Activated CD4-positive, alpha-beta T cell treated with anti-CD3 and anti-CD28 coated beads for 36 hours (primary cell): Measurements from ENCODE around the gene SERGEF. TPM values are rescaled to one million over a fixed set of nuclear protein-coding genes. Genes with fewer than 3 reads are reported as not detected.
"Not testable (repeated sequence)": the region's sequence is repeated elsewhere in the genome, so short reads cannot be mapped to it uniquely, and the experiment has no call there.

Source experiments
- ATAC-seq: fragments of 200-7000 bp; cut with Tn5 transposase; one replicate; pipeline ENCODE4 v1.10.0; 2021; ENCODE audit warnings: mild to moderate bottlenecking, moderate library complexity
- CTCF ChIA-PET: fragments of 350-600 bp; sonication (Branson Sonifier 250); formaldehyde crosslinking; loops from one replicate; lab custom pipeline; 2021; ENCODE audit warnings: antibody characterized with exemption; lab: Charles Lee
- POLR2A ChIA-PET: fragments of 350-600 bp; sonication (Branson Sonifier 250); formaldehyde crosslinking; loops from one replicate; lab custom pipeline; 2021; ENCODE audit warnings: antibody characterized with exemption, inconsistent platforms; lab: Charles Lee
- DNase-seq: peaks from one replicate; pipeline ENCODE4 v3.0.0-alpha.2; 2020
- H3K27ac Mint-ChIP-seq: one replicate; pipeline ENCODE4 v1.8.0; 2021; ENCODE audit warnings: mixed read lengths
- H3K27me3 Mint-ChIP-seq: one replicate; pipeline ENCODE4 v1.8.0; 2021; ENCODE audit warnings: mixed read lengths
- H3K36me3 Mint-ChIP-seq: one replicate; pipeline ENCODE4 v1.8.0; 2021; ENCODE audit warnings: low read depth, mixed read lengths
- H3K4me1 Mint-ChIP-seq: one replicate; pipeline ENCODE4 v1.8.0; 2021; ENCODE audit warnings: mixed read lengths
- H3K4me3 Mint-ChIP-seq: one replicate; pipeline ENCODE4 v1.8.0; 2021; ENCODE audit warnings: mild to moderate bottlenecking, moderate library complexity, mixed read lengths
- H3K9me3 Mint-ChIP-seq: one replicate; pipeline ENCODE4 v1.8.0; 2021; ENCODE audit warnings: low read depth, mixed read lengths
- intact Hi-C, 2 experiments: fragments of 100-400 bp; cut with DNase I in 1 of 2; cut with micrococcal nuclease in 1 of 2; formaldehyde crosslinking; loops; one replicate each; pipeline versions ENCODE4 v1.14.2 to v1.15.1; 2022 to 2024; cut with DNase I, micrococcal nuclease
- total RNA-seq, 2 experiments: library from RNA; stranded (reverse); gene quantifications; one replicate each; pipeline ENCODE4 v1.2.3, GENCODE V29; 2021

The SERGEF gene
- total RNA-seq, 2 experiments from 2014 or later = 47.5 to 57.5 TPM

DNA sequence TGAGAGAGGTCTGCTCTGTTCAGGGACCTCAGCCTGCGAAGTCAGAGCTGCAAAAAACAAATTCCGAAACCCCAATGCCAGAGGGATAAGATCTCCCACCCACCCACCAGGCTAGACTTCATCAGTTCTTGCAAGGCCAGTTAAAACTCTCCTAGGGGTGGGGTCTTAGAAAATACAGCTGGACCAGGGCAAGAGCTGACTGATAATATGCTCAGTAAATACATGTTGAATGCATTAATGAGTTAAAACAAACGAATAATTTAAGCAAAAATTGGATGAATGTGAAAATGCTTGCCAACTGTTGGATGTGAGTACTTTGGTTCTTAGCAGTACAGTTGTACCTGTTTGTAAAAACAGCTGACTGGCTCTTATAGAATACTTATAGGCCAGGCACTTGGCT is 129.8 kb downstream of the SERGEF start:
- Mint-ChIP-seq H3K27me3 (no peaks in the 10 kb centered on the region), H3K36me3 (peaks cover under 1% of the 10 kb centered on the region)
- intact Hi-C loops = no loop called here

DNA sequence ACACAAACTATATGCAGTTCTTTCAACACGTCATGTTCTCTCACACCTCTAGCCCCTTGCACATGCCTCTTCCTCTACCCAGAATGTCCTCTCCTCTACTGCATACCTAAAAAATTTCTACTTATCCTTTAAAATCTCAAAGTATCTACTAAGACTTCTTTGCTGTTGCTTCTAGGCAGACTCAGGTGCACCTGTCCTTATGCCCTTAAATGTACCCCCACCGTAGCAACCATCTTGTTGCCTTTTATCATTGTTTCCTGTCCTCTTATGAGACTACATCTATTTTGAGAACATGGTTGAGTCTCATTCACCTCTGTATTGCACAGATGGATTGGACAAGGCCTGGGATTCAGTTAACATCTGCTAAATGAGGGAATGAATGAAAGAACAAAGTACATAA is 134.1 kb downstream of the SERGEF start:
- Mint-ChIP-seq H3K27me3 (no peaks in the 10 kb centered on the region), H3K9me3 (no peaks in the 10 kb centered on the region), H3K4me1 (no peaks in the 10 kb centered on the region), H3K36me3 (peaks cover 17% of the 10 kb centered on the region), H3K27ac (no peak overlapping the region), H3K4me3 (no peak overlapping the region)
- no peak for DNase-seq
- intact Hi-C loops = no loop called here
- ChIA-PET CTCF (no interaction called here), POLR2A (no interaction called here)
- ATAC-seq = no peak

More for the DNA sequence above, 129.8 kb downstream of the SERGEF start:
- H3K4me3 Mint-ChIP-seq = no peak overlapping the region
- ChIA-PET CTCF (interaction anchor here (0.6 to 1.0 kb wide), 4 partner anchors 8 to 839 kb away, joined by 3 to 5 read pairs (median 3); no protein-coding TSS in a partner anchor), POLR2A (no interaction called here)
- no peak overlapping the region for H3K27ac Mint-ChIP-seq
- ATAC-seq = no peak
- DNase-seq = no peak
- H3K4me1 Mint-ChIP-seq = no peaks in the 10 kb centered on the region
- H3K9me3 Mint-ChIP-seq = no peaks in the 10 kb centered on the region

DNA sequence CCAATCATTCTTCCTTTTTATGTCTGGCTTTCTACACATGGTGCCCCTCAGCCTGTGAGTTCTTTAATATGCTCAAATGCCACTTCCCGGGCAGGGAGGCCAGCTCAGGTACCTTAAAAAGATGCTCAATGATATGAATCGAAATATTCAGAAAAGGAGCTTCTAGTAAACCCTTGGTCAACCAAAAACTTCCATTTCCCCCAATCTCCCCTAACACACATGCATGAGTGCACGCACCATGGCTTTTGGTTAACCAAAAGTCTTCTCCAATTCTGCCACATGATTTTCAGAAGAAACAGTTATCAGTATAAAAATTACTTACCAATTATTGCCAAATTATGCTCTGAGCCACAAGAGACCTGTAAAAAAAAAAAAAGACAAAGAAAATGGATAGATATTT is 135.0 kb downstream of the SERGEF start:
- H3K9me3 Mint-ChIP-seq = no peaks in the 10 kb centered on the region
- ATAC-seq (no peak), DNase-seq (no peak)
- H3K4me3 Mint-ChIP-seq = no peak overlapping the region
- H3K27ac Mint-ChIP-seq = no peak overlapping the region
- H3K4me1 Mint-ChIP-seq = no peaks in the 10 kb centered on the region
- no peaks in the 10 kb centered on the region for H3K27me3 Mint-ChIP-seq
- peaks cover 22% of the 10 kb centered on the region for H3K36me3 Mint-ChIP-seq
- intact Hi-C loops = no loop called here
- ChIA-PET POLR2A (no interaction called here), CTCF (interaction anchor here (0.6 kb wide), 1 partner anchor 37 kb away, joined by 3 read pairs; no protein-coding TSS in a partner anchor)

DNA sequence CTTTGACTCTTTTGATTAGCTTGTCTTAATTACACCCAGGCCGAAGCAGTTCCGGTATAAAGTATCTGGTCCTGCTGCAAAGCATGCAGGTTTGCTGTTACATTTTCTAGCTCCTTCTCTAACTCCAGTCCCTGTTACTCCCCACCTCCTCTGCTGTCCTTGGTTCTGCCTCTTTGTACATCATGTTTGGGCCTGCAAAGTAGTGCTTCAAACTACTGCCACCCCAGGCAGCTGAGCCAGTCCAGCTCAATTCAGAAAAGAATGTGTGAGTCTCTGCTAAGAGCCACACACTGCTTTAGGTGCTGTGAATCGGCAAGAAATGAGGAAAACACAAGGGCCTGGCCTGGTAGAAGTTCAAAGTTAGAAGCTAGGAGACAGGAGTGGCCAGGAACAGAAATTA is 136.0 kb downstream of the SERGEF start:
- no peak overlapping the region for H3K27ac Mint-ChIP-seq
- intact Hi-C loops = no loop called here
- H3K9me3 Mint-ChIP-seq = no peaks in the 10 kb centered on the region
- DNase-seq = no peak
- H3K27me3 Mint-ChIP-seq = no peaks in the 10 kb centered on the region
- H3K4me3 Mint-ChIP-seq = no peak overlapping the region
- no peak for ATAC-seq
- H3K4me1 Mint-ChIP-seq = no peaks in the 10 kb centered on the region
- ChIA-PET POLR2A (no interaction called here), CTCF (interaction anchor here (1.3 kb wide), 1 partner anchor 22 kb away, joined by 7 read pairs; no protein-coding TSS in a partner anchor)
- peaks cover 31% of the 10 kb centered on the region for H3K36me3 Mint-ChIP-seq

DNA sequence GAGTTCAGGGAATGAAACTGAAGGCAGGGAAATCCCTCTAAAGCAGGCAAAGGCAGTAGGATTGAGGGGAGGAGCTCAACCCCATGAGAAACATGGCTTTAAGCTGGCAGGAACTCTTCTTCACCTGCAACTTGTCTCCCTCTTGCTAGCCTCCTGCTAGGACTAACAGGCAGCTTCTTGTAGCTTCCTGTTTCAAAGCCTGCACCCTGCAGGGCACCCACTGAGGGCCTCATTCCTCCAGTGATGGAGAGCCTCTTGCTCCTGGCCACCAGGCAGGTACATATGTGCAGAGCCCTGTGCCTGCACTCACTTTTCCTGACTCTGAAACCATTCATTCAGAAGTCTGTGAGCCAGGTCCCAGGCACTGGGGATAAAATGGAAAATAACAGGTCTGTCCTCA is 137.0 kb downstream of the SERGEF start:
- ChIA-PET POLR2A (no interaction called here), CTCF (interaction anchor here (1.3 to 1.8 kb wide), 2 partner anchors 11 to 22 kb away, joined by 7 to 8 read pairs; no protein-coding TSS in a partner anchor)
- no peak for DNase-seq
- H3K36me3 Mint-ChIP-seq = peaks cover 37% of the 10 kb centered on the region
- H3K4me3 Mint-ChIP-seq = no peak overlapping the region
- intact Hi-C loops = no loop called here
- no peaks in the 10 kb centered on the region for H3K27me3 Mint-ChIP-seq
- H3K9me3 Mint-ChIP-seq = no peaks in the 10 kb centered on the region
- no peak for ATAC-seq
- no peaks in the 10 kb centered on the region for H3K4me1 Mint-ChIP-seq
- H3K27ac Mint-ChIP-seq = no peak overlapping the region

DNA sequence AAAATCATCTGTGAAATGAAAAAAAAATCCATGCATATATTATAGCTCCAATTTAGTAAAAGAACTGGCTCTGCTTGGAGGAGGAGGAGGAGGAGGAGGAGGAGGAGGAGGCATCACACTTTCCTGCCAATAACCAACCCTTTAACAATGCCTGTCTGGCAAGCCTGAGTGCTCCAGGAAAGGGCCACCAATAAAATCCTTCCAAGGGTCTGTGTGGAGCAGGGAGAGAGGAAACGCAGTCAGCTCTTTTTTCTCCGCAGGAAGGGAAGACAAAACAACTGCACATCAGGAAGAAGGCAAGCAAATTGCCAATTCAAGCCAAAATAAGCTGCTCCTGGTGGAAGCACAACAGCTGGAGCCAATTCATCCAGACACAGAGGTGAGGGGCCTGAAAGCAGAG is 139.3 kb downstream of the SERGEF start:
- Mint-ChIP-seq H3K4me3 (no peak overlapping the region), H3K27me3 (no peaks in the 10 kb centered on the region), H3K4me1 (no peaks in the 10 kb centered on the region), H3K36me3 (peaks cover 46% of the 10 kb centered on the region), H3K27ac (no peak overlapping the region), H3K9me3 (no peaks in the 10 kb centered on the region)
- intact Hi-C loops = no loop called here
- ChIA-PET POLR2A (no interaction called here), CTCF (interaction anchor here (0.6 to 1.1 kb wide), 3 partner anchors 10 to 375 kb away, joined by 3 read pairs; no protein-coding TSS in a partner anchor)
- DNase-seq (no peak), ATAC-seq (no peak)

DNA sequence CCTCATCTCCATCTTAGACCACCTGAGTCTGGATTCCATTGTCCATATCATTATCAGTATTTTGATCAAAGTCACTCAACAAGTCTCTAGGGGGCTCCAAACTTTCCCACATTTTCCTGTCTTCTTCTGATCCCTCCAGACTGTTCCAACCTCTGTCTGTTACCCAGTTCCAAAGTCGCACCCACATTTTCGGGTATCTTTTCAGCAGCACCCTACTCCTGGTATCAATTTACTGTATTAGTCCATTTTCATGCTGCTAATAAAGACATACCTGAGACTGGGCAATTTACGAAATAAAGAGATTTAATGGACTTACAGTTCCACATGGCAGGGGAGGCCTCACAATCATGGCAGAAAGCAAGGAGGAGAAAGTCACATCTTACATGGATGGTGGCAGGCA is 144.4 kb downstream of the SERGEF start:
- DNase-seq, H3K9me3 Mint-ChIP-seq, POLR2A ChIA-PET, H3K27ac Mint-ChIP-seq, intact Hi-C loops, H3K4me1 Mint-ChIP-seq, H3K4me3 Mint-ChIP-seq, ATAC-seq, H3K27me3 Mint-ChIP-seq: not testable (repeated sequence)
- H3K36me3 Mint-ChIP-seq = peaks cover 34% of the 10 kb centered on the region
- CTCF ChIA-PET = interaction anchor here (0.6 kb wide), 1 partner anchor 249 kb away, joined by 3 read pairs; no protein-coding TSS in a partner anchor

DNA sequence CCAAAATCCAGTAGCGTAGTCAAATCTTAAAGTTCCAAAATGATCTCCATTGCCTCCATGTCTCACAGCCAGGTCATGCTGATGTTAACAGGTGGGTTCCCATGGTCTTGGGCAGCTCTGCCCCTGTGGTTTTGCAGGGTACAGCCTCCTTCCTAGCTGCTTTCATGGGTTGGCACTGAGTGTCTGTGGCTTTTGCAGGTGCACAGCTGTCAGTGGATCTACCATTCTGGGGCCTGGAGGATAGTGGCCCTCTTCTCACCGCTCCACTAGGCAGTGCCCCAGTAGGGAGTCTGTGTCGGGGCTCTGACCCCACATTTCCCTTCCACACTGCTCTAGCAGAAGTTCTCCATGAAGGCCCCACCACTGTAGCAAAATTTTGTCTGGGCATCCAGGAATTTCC is 145.5 kb downstream of the SERGEF start:
- intact Hi-C loops = no loop called here
- no peak for ATAC-seq
- Mint-ChIP-seq H3K4me3 (no peak overlapping the region), H3K27me3 (no peaks in the 10 kb centered on the region), H3K9me3 (no peaks in the 10 kb centered on the region), H3K36me3 (peaks cover 27% of the 10 kb centered on the region), H3K27ac (no peak overlapping the region), H3K4me1 (no peaks in the 10 kb centered on the region)
- POLR2A ChIA-PET = no interaction called here
- no peak for DNase-seq
- CTCF ChIA-PET = no interaction called here

DNA sequence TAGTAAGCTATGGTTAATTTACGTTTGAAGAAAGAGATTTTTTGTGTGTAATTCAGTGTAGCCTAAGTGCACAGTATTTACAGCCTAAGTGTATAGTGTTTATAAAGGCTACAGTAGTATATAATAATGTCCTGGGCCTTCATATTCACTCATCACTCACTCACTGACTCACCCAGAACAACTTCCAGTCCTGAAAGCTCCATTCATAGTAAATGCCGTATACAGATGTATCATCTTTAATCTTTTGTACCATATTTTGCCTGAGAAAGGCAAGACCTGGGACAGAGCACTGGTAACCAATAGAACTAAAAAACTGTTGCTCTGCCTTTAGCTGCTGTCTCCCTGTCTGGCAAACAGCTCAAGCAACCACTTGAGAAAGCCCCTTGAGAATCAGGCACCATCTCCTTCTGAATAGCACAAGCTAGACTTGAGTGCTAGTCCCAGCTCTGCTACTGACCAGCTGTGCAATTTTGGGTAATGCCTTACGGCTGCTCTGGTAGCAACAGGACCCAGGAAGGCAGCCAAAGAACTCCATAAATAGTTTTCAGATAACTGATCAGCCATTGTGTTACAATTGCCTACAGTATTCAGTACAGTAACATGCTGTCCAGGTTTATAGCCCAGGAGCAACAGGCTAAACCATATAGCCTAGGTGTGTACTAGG is 146.9 kb downstream of the SERGEF start:
- Mint-ChIP-seq H3K36me3 (peaks cover 21% of the 10 kb centered on the region), H3K4me3 (no peak overlapping the region), H3K4me1 (no peaks in the 10 kb centered on the region), H3K9me3 (no peaks in the 10 kb centered on the region), H3K27ac (no peak overlapping the region), H3K27me3 (no peaks in the 10 kb centered on the region)
- ChIA-PET POLR2A (no interaction called here), CTCF (interaction anchor here (1.1 to 2.2 kb wide), 5 partner anchors 9 to 267 kb away, joined by 3 to 8 read pairs (median 4); no protein-coding TSS in a partner anchor)
- intact Hi-C loops = no loop called here
- no peak for DNase-seq
- ATAC-seq = no peak

DNA sequence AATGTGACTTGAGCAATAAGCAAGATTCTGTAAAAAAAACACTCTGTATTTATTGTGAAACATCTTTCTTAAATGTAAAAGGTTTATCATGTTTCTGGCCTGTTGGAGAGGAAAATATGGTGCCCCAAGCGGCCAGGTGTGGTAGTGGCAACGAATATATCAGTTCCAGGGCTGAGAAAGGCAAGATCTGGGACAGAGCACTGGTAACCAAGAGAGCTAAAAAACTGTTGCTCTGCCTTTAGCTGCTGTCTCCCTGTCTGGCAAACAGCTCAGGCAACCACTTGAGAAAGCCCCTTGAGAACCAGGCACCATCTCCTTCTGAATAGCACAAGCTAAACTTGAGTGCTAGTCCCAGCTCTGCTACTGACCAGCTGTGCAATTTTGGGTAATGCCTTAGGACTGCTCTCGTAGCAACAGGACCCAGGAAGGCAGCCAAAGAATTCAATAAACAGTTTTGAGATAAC is 148.3 kb downstream of the SERGEF start:
- intact Hi-C loops = no loop called here
- no peaks in the 10 kb centered on the region for H3K4me1 Mint-ChIP-seq
- H3K9me3 Mint-ChIP-seq = no peaks in the 10 kb centered on the region
- H3K27ac Mint-ChIP-seq = no peak overlapping the region
- ATAC-seq (no peak), DNase-seq (peak; percentile 30)
- H3K36me3 Mint-ChIP-seq = peaks cover 18% of the 10 kb centered on the region
- POLR2A ChIA-PET = no interaction called here
- no peak overlapping the region for H3K4me3 Mint-ChIP-seq
- no peaks in the 10 kb centered on the region for H3K27me3 Mint-ChIP-seq
- CTCF ChIA-PET = interaction anchor here (1.1 to 2.2 kb wide), 4 partner anchors 10 to 134 kb away, joined by 4 to 8 read pairs (median 4); no protein-coding TSS in a partner anchor

DNA sequence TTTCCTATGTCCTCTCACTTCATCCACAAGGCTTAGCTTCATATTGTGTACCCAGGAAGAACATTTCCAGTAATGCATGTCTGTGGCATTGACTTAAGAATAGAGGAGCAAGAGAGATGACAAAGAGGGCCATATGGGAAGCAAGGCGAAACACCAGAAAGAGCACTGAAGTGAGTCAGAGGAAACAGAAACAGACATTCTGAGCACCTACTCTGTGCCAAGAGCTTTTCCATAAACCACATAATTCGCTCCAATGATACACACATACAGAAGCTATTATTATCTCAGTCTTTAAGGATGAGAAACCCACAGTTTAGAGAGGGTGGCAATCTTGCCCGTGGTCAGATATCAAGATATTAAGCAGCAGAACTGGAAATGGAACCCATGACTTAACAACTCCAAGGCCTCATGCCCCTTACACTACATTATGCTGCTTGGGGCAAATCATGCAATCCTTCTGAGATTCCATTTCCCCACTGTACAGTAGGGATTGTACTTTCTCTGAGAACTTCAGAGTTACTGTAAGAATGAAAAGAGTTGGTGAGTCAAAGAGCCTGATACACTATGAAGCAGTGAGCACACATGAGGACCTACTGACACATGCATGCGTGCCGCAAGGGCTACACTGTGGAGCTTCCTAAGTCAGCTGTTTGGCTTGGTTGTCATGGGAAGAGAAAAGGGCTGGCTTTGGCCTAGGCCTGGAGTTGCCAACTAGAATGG is 151.7 kb downstream of the SERGEF start:
- no peaks in the 10 kb centered on the region for H3K9me3 Mint-ChIP-seq
- peaks cover under 1% of the 10 kb centered on the region for H3K4me1 Mint-ChIP-seq
- CTCF ChIA-PET = interaction anchor here (0.9 kb wide), 1 partner anchor 130 kb away, joined by 3 read pairs; no protein-coding TSS in a partner anchor
- ATAC-seq (no peak), DNase-seq (no peak)
- H3K27ac Mint-ChIP-seq = no peak overlapping the region
- POLR2A ChIA-PET = no interaction called here
- H3K36me3 Mint-ChIP-seq = peaks cover 29% of the 10 kb centered on the region
- intact Hi-C loops = no loop called here
- no peak overlapping the region for H3K4me3 Mint-ChIP-seq
- H3K27me3 Mint-ChIP-seq = no peaks in the 10 kb centered on the region
